T-helper 2 cell treated with Interferon-gamma antibody and Interleukin-4, amounts not matched to agents 5 μg/mL and 100 μg/mL, for 36 hours (primary cell): Measurements from ENCODE around the gene UQCRHL.

Experiments used
- DNase-seq: peaks from one replicate; pipeline ENCODE4 v3.0.0; 2021; ENCODE audit warnings: low spot score
- H3K27ac Mint-ChIP-seq: one replicate; pipeline ENCODE4 v1.8.0; 2021; ENCODE audit warnings: mild to moderate bottlenecking, mixed read lengths
- H3K27me3 Mint-ChIP-seq: one replicate; pipeline ENCODE4 v1.8.0; 2021; ENCODE audit warnings: low read depth, mixed read lengths
- H3K36me3 Mint-ChIP-seq: one replicate; pipeline ENCODE4 v1.8.0; 2021; ENCODE audit warnings: low read depth, mixed read lengths
- H3K4me1 Mint-ChIP-seq: one replicate; pipeline ENCODE4 v1.8.0; 2021; ENCODE audit warnings: low read depth, mixed read lengths
- H3K4me3 Mint-ChIP-seq: one replicate; pipeline ENCODE4 v1.8.0; 2022; ENCODE audit warnings: mild to moderate bottlenecking, moderate library complexity, mixed read lengths
- H3K9me3 Mint-ChIP-seq: one replicate; pipeline ENCODE4 v1.8.0; 2021; ENCODE audit warnings: mixed read lengths

Gene UQCRHL

DNA sequence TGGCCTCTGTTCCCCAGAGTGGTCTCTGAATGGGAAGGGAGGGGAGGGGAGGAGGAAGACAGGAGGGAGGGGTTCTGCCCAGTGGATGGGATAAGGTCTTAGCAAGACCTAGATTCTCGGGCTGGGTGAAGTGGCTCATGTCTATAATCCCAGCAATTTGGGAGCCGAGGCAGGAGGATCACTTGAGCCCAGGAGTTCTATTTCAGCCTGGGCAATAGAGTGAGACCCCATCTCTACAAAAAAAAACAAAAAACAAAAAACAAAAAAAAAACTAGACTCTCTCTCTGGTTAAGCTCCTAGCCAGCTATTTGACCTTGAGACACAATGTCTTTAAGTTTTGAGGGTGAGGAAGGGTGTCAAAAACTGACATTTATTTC, 11.4 kb downstream of the UQCRHL start:
- peaks cover 2% of the 10 kb centered on the region for H3K27me3 Mint-ChIP-seq
- H3K4me3 Mint-ChIP-seq = no peak overlapping the region
- H3K4me1 Mint-ChIP-seq = peaks cover 2% of the 10 kb centered on the region
- no peak for DNase-seq
- no peak overlapping the region for H3K27ac Mint-ChIP-seq
- no peaks in the 10 kb centered on the region for H3K9me3 Mint-ChIP-seq
- H3K36me3 Mint-ChIP-seq = no peaks in the 10 kb centered on the region

DNA sequence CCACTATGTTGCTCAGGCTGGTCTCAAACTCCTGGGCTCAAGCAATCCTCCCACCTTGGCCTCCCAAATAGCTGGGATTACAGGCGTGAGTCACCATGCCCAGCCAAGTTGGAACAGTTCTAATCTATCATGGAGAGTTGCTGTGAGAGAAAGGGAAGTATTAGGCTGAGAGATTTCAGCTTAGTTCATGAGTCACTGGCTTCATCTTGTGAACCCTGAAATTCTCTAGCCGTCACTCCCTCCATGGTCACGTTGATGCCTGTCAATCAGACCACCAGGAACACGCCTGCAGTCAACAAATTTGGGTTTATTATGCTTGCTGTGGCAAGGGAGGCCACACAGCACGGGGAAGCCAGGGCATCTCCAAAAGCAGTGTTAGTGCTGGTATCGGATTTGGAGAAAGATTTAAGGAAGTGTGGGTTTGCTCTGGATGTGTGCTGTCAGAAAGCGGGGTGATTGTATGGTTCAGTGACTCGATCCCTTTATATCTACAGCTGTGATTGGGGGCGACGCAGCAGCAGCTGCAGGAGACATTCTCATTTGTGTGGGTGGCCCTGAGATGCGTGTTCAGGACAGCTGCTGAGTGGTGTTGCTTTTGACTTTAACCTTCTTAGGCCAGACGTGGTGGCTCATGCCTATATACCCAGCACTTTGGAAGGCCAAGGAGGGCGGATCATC, 18.7 kb downstream of the UQCRHL start:
- no peaks in the 10 kb centered on the region for H3K9me3 Mint-ChIP-seq
- H3K27me3 Mint-ChIP-seq = peaks cover 2% of the 10 kb centered on the region
- H3K4me3 Mint-ChIP-seq = no peak overlapping the region
- H3K27ac Mint-ChIP-seq = no peak overlapping the region
- H3K36me3 Mint-ChIP-seq = no peaks in the 10 kb centered on the region
- no peak for DNase-seq
- H3K4me1 Mint-ChIP-seq = peaks cover 2% of the 10 kb centered on the region

DNA sequence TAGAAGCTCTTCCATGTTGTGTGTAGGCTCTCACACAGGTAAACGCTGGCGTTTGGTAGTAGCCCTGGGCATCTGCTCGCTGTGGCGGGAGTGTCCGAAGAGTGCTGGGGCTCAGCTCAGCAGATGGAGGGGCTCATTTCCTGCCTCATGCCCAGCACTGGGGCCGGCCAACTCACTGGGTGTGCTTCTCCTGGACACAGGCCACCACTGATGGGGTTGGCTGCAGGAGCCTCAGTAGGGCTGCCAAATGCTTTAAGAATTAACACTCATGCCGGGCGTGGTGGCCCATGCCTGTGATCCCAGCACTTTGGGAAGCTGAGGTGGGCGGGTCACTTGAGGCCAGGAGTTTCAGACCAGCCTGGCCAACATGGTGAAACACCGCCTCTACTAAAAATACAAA, 20.9 kb downstream of the UQCRHL start:
- no peak overlapping the region for H3K4me3 Mint-ChIP-seq
- H3K9me3 Mint-ChIP-seq = no peaks in the 10 kb centered on the region
- no peaks in the 10 kb centered on the region for H3K36me3 Mint-ChIP-seq
- no peak for DNase-seq
- H3K27ac Mint-ChIP-seq = no peak overlapping the region
- no peaks in the 10 kb centered on the region for H3K27me3 Mint-ChIP-seq
- H3K4me1 Mint-ChIP-seq = no peaks in the 10 kb centered on the region

DNA sequence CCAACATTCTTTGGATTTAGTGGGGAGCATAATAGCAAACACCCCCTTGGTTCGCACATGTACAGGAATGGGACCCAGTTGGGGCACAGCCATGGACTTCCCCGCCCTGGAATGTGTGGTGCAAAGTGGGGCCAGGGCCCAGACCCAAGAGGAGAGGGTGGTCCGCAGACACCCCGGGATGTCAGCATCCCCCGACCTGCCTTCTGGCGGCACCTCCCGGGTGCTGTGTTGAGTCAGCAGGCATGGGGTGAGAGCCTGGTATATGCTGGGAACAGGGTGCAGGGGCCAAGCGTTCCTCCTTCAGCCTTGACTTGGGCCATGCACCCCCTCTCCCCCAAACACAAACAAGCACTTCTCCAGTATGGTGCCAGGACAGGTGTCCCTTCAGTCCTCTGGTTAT, 21.8 kb downstream of the UQCRHL start:
- no peak overlapping the region for H3K4me3 Mint-ChIP-seq
- no peak overlapping the region for H3K27ac Mint-ChIP-seq
- H3K27me3 Mint-ChIP-seq = no peaks in the 10 kb centered on the region
- H3K9me3 Mint-ChIP-seq = no peaks in the 10 kb centered on the region
- no peak for DNase-seq
- H3K4me1 Mint-ChIP-seq = no peaks in the 10 kb centered on the region
- H3K36me3 Mint-ChIP-seq = no peaks in the 10 kb centered on the region

DNA sequence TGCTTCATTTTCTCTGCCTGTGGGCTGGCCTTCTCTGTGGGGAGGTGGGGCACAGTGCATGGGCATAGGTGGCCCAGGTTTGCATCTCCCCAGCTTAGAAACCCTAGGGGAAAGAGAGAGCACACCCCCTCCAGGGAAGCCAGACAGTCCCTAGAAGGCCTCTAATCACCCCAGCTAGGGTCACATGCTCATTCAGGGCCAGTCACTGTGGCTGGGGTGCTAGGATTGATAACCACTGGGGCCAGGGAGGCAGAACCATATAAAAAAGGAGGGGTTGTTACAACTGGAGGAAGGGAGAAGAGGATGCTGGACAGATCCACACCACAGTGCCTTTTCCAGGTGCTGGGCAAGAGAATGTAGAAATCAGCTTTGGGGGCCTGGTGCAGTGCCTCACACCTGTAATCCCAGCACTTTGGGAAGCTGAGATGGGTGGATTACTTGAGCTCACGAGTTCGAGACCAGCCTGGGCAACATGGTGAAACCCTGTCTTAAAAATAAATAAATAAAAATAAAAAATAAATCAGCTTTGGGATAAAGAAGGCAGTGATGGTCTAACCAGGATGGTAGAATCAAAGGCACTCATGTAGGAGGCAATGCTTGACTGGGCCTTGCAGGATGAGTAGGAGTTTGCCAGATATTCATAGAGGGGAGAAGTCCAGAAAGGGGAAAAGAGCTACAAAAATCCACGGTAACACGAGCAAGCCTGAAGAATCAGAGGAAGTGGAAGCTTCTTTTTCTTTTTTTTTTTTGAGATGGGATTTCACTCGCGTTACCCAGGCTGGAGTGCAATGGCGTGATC, 29.3 kb downstream of the UQCRHL start:
- Mint-ChIP-seq H3K9me3 (no peaks in the 10 kb centered on the region), H3K27ac (no peak overlapping the region), H3K4me3 (no peak overlapping the region), H3K27me3 (peaks cover 3% of the 10 kb centered on the region), H3K4me1 (no peaks in the 10 kb centered on the region), H3K36me3 (no peaks in the 10 kb centered on the region)
- DNase-seq = no peak

DNA sequence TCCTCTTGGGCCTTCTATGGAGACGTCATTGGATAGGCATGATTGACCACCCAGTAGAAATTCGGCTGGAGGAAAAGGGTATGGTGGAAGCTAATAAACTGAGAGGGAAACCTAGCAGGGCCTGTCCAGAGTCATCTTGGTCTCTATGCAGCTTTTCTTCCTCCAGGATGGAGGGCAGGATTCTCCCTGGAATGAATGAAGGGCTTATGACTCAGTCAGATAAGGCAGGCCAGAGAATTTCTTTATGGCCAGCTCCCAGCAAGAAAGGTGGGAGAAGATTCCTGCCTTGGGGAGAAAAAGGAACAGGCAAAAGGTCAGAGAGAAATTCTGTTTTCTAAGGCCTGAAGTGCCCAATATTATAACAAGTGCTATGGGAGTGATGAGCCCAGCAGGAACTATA, 31.7 kb downstream of the UQCRHL start:
- Mint-ChIP-seq H3K9me3 (no peaks in the 10 kb centered on the region), H3K4me3 (no peak overlapping the region), H3K4me1 (no peaks in the 10 kb centered on the region), H3K36me3 (no peaks in the 10 kb centered on the region), H3K27ac (no peak overlapping the region), H3K27me3 (peaks cover 3% of the 10 kb centered on the region)
- no peak for DNase-seq

DNA sequence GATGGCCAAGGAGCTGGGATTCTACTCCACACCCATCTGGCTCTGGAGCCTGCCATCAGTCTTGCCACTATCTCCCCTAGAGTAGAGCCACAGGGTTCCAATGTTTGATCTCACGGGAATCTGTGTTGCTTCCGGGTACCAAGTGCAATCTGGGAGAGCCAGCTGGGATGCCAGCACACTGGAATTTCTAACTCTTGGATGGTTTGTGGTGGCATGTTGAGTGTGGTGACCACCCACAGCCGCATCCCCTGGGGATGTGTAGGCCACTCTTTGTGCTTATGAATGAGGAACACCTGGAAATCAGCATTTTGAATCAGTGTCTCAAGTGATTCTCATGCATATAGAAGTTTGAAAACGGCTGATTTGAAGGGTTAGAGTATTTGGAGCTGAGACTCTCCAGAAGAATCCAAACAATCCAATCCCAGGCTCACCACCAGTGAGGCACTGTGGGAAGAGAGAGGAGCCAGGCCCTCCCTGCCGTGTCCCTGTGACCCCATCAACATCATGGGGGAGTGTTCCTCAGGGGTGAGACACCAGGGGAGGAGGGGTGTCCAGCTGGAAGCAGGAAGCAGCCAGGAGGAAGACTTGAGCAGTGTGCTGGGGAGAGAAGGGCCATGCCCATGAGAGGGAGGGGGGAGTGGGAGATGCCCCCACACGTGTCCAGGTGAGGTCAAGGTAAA, 35.5 kb downstream of the UQCRHL start:
- H3K4me3 Mint-ChIP-seq = no peak overlapping the region
- no peak for DNase-seq
- no peaks in the 10 kb centered on the region for H3K4me1 Mint-ChIP-seq
- H3K27me3 Mint-ChIP-seq = peaks cover 3% of the 10 kb centered on the region
- no peaks in the 10 kb centered on the region for H3K36me3 Mint-ChIP-seq
- no peaks in the 10 kb centered on the region for H3K9me3 Mint-ChIP-seq
- no peak overlapping the region for H3K27ac Mint-ChIP-seq

DNA sequence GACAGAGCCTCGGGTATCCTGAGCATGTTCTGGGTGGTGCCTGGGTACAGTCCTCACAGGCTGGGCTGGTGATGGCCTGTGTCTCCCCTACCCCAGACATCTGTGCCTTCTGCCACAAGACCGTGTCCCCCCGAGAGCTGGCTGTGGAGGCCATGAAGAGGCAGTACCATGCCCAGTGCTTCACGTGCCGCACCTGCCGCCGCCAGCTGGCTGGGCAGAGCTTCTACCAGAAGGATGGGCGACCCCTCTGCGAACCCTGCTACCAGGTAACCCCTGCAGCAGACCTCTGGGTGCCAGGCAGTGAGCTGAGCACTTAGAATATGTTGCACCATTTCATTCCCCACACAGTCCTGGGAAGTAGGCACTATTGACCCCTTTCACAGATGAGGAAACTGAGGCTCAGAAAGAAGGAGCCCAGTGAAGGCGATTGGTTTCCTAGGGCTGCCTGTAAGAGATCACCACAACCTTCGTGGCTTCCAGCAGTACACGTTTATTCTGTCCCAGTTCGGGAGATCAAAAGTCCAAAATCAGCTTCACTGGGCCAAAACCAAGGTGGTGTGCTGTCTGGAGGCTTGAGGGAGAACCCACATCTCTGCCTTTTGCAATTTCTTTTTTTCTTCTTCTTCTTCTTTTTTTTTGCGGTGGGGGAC, 37.0 kb downstream of the UQCRHL start:
- DNase-seq = no peak
- no peak overlapping the region for H3K27ac Mint-ChIP-seq
- no peaks in the 10 kb centered on the region for H3K4me1 Mint-ChIP-seq
- no peaks in the 10 kb centered on the region for H3K9me3 Mint-ChIP-seq
- H3K4me3 Mint-ChIP-seq = no peak overlapping the region
- H3K36me3 Mint-ChIP-seq = no peaks in the 10 kb centered on the region
- peaks cover 3% of the 10 kb centered on the region for H3K27me3 Mint-ChIP-seq

DNA sequence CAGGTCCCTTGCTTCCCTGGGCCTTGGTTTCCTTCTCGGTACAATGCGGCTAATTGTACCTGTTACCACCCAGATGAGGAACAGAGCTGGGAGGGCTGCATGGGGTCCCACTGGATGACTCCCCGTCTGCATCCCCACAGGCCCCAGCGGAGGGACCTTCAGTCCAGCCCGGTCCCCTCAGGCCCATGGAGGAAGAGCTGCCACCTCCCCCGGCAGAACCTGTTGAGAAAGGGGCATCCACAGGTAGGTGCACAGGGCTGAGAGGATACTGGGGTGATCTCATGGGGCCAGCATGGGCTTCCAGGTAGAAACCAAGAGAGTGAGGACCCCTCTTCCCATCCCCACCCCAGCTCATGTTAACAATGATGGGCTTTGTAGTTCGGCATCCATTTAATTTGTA, 39.1 kb downstream of the UQCRHL start:
- no peak overlapping the region for H3K27ac Mint-ChIP-seq
- H3K4me1 Mint-ChIP-seq = no peaks in the 10 kb centered on the region
- no peak overlapping the region for H3K4me3 Mint-ChIP-seq
- peaks cover 3% of the 10 kb centered on the region for H3K27me3 Mint-ChIP-seq
- no peak for DNase-seq
- no peaks in the 10 kb centered on the region for H3K9me3 Mint-ChIP-seq
- H3K36me3 Mint-ChIP-seq = no peaks in the 10 kb centered on the region

DNA sequence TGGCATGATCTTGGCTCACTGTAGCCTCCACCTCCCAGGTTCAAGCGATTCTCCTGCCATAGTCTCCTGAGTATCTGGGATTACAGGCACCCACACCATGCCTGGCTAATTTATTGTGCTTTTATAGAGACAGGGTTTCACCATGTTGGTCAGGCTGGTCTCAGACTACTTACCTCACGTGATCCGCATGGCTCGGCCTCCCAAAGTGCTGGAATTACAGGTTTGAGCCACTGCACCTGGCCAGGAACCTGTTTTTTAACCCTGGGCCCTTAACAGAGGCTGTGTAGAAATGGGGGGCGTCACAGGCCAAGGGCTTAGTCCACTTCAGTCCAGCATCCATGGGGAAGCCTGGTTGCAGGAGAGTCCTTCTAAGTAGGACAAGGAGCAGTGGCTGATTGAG, 39.5 kb downstream of the UQCRHL start:
- no peak for DNase-seq

DNA sequence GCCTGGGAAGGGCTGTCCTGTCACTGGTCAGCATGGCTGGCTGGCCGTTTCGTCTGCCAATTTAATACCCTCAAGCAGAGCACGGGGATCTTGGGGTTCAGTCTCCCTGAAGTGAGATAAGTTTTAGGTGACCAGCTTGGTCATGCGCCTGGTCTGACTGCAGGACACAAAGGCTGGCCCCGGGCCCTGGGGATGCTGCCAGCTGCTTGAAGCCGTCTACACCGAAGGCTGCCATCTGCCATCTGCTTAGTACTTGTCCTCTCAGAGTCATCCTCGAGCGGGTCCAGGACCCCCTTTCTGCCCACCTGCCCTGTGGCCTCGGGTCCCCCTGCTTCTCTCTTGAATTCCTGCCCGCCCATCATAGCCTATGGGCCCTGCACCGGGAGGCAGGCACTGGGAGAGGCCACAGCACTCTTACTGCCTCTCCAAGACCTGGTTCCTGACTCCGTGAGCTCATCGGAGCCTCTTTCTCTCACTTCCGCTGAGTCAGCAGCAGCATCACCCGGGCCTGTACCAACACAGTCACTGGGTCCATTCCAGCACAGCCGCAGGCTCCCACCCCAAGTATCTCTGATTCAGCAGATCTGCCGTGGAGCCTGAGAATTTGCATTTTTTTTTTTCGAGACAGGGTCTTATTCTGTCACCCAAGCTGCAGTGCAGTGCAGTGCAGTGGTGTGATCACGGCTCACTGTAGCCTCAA, 41.8 kb downstream of the UQCRHL start:
- Mint-ChIP-seq H3K27ac (no peak overlapping the region), H3K27me3 (peaks cover 12% of the 10 kb centered on the region), H3K4me1 (no peaks in the 10 kb centered on the region), H3K9me3 (no peaks in the 10 kb centered on the region), H3K36me3 (no peaks in the 10 kb centered on the region), H3K4me3 (no peak overlapping the region)
- DNase-seq = no peak

More for the DNA sequence above, 39.5 kb downstream of the UQCRHL start:
- H3K36me3 Mint-ChIP-seq = no peaks in the 10 kb centered on the region
- no peak overlapping the region for H3K4me3 Mint-ChIP-seq
- H3K27ac Mint-ChIP-seq = no peak overlapping the region
- H3K9me3 Mint-ChIP-seq = no peaks in the 10 kb centered on the region
- H3K4me1 Mint-ChIP-seq = no peaks in the 10 kb centered on the region
- H3K27me3 Mint-ChIP-seq = peaks cover 3% of the 10 kb centered on the region

DNA sequence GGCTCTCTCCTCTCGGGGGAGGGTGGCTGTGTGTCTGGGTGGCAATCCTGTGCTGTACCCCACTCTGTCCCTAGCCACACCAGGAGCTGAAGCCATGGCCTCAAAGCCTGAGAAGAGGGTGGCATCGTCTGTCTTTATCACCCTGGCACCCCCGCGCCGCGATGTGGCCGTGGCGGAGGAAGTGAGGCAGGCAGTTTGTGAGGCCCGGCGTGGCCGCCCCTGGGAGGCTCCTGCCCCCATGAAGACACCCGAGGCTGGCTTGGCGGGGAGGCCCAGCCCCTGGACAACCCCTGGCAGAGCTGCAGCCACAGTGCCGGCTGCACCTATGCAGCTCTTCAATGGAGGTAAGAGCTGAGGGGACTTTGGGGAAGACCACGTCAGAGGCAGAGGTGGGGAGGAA, 42.6 kb downstream of the UQCRHL start:
- Mint-ChIP-seq H3K27me3 (peaks cover 17% of the 10 kb centered on the region), H3K27ac (no peak overlapping the region), H3K9me3 (no peaks in the 10 kb centered on the region), H3K4me3 (no peak overlapping the region), H3K36me3 (no peaks in the 10 kb centered on the region), H3K4me1 (no peaks in the 10 kb centered on the region)
- no peak for DNase-seq

DNA sequence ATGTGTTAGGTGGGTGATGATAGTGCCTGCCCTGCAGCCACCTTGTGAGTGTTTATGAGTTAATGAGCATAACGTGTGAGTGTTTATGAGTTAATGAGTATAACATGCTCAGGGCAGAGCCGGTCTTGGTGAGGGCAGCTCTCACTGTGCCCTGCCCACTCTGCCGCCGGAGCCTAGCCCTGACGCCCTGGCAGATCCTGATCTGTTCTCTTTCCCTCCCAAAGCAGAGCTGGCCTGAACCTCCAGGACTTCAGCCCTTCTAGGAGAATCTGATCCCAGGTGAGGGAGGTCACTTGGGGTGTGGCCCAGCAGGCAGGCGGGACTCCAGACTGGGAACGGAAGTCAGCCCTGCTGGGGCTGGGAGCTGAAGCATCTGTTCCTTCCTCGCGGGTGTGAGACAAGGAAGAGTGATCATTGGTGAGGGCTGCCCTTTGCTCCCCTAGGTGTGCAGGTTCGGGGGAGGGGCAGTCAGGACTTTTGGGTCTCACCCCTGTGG, 43.1 kb downstream of the UQCRHL start:
- Mint-ChIP-seq H3K27me3 (peaks cover 23% of the 10 kb centered on the region), H3K4me3 (no peak overlapping the region), H3K36me3 (no peaks in the 10 kb centered on the region), H3K4me1 (no peaks in the 10 kb centered on the region), H3K9me3 (no peaks in the 10 kb centered on the region), H3K27ac (no peak overlapping the region)
- DNase-seq = no peak
